GM18951 (cell line): ENCODE data around the gene OR2G2.

ENCODE experiments used
- POLR2A ChIP-seq: IDR thresholded peaks from 4 replicates; pipeline ENCODE4 v1.6.1; 2011; ENCODE audit warnings: mild to moderate bottlenecking; ENCODE audit not compliant: insufficient read length, insufficient read depth; ENCODE audit errors: extremely low read depth
- in situ Hi-C: fragments of 300-500 bp; cut with MboI; formaldehyde crosslinking; loops from one replicate; pipeline ENCODE4 v1.12.0; 2022; ENCODE audit warnings: low sequenced_read_pairs, mixed read lengths, inconsistent platforms; ENCODE audit not compliant: unreplicated experiment

Gene OR2G2

GRCh38 chr1:247588060-247588459 lies at the start of gene OR2G2:
OR2G2 (plus strand) TSS chr1:247588360; CDS start chr1:247588360, 0 bp downstream.
- in situ Hi-C loops = loop anchor here (25.0 kb wide), 1 partner anchor 201 kb away; no protein-coding TSS in a partner anchor
- no peak for TF ChIP-seq POLR2A

GRCh38 chr1:247538561-247538960 lies 49.6 kb upstream of the OR2G2 start:
- in situ Hi-C loops = no loop called here

GRCh38 chr1:247539215-247539614 lies 48.9 kb upstream of the OR2G2 start:
- in situ Hi-C loops = no loop called here
- TF ChIP-seq POLR2A = no peak

More at GRCh38 chr1:247538561-247538960, 49.6 kb upstream of the OR2G2 start:
- no peak for TF ChIP-seq POLR2A

- in situ Hi-C loops = no loop called here
Observed at GRCh38 chr1:247540581-247540980, 47.6 kb upstream of the OR2G2 start.

GRCh38 chr1:247542811-247543210 lies 45.3 kb upstream of the OR2G2 start:
- no peak for TF ChIP-seq POLR2A
- in situ Hi-C loops = no loop called here

More at GRCh38 chr1:247540581-247540980, 47.6 kb upstream of the OR2G2 start:
- no peak for TF ChIP-seq POLR2A

GRCh38 chr1:247548092-247548491 lies 40.1 kb upstream of the OR2G2 start:
- in situ Hi-C loops = no loop called here

GRCh38 chr1:247548769-247549182 lies 39.4 kb upstream of the OR2G2 start, which contains the start of gene GCSAML:
GCSAML (plus strand) TSS chr1:247549134; CDS start chr1:247549192, 58 bp downstream.
- TF ChIP-seq POLR2A = no peak
- in situ Hi-C loops = no loop called here

More at GRCh38 chr1:247548092-247548491, 40.1 kb upstream of the OR2G2 start:
- no peak for TF ChIP-seq POLR2A

- no peak for TF ChIP-seq POLR2A
- in situ Hi-C loops = no loop called here
Observed at GRCh38 chr1:247551721-247552120, 36.4 kb upstream of the OR2G2 start.

- in situ Hi-C loops = no loop called here
- TF ChIP-seq POLR2A = no peak
Observed at GRCh38 chr1:247552231-247552630, 35.9 kb upstream of the OR2G2 start.

- in situ Hi-C loops = no loop called here
- TF ChIP-seq POLR2A = no peak
Observed at GRCh38 chr1:247557926-247558674, 30.1 kb upstream of the OR2G2 start.

- in situ Hi-C loops = no loop called here
- no peak for TF ChIP-seq POLR2A
Observed at GRCh38 chr1:247561711-247562110, 26.4 kb upstream of the OR2G2 start.

GRCh38 chr1:247562198-247562597 lies 26.0 kb upstream of the OR2G2 start:
- TF ChIP-seq POLR2A = no peak

GRCh38 chr1:247574236-247574635 lies 13.9 kb upstream of the OR2G2 start:
- in situ Hi-C loops = no loop called here
- no peak for TF ChIP-seq POLR2A

More at GRCh38 chr1:247562198-247562597, 26.0 kb upstream of the OR2G2 start:
- in situ Hi-C loops = no loop called here

- in situ Hi-C loops = loop anchor here (25.0 kb wide), 1 partner anchor 187 kb away; no protein-coding TSS in a partner anchor
- TF ChIP-seq POLR2A = no peak
Observed at GRCh38 chr1:247574664-247575063, 13.5 kb upstream of the OR2G2 start.
